HepG2 (cell line): ENCODE measurements around the gene COQ8A. TPM values are rescaled to one million over a fixed set of nuclear protein-coding genes. Genes with fewer than 3 reads are reported as not detected.

Experiments used
- CHD2 ChIP-seq: IDR thresholded peaks from 2 replicates; pipeline ENCODE4 v1.6.1; 2011; ENCODE audit warnings: low read depth, low read length, improper control_type of control experiment
- CTCF ChIP-seq: sonication (generic); formaldehyde crosslinking; IDR thresholded peaks from 2 replicates; pipeline ENCODE4 v1.5.0; 2020; ENCODE audit warnings: mild to moderate bottlenecking, missing genetic modification reagents, moderate library complexity
- ELF3 ChIP-seq: IDR thresholded peaks from 2 replicates; pipeline ENCODE4 v1.6.1; 2016; ENCODE audit warnings: missing genetic modification reagents, missing compliant biosample characterization
- HMGXB3 ChIP-seq: sonication (generic); formaldehyde crosslinking; IDR thresholded peaks from 2 replicates; pipeline ENCODE4 v1.4.0; 2020; ENCODE audit warnings: missing genetic modification reagents, borderline replicate concordance
- IKZF4 ChIP-seq: sonication (generic); formaldehyde crosslinking; IDR thresholded peaks from 2 replicates; pipeline ENCODE4 v1.5.1; 2020; ENCODE audit warnings: borderline replicate concordance, mild to moderate bottlenecking, low read depth, missing genetic modification reagents; ENCODE audit errors: not compliant biosample characterization
- JDP2 ChIP-seq: sonication (generic); formaldehyde crosslinking; IDR thresholded peaks from 2 replicates; pipeline ENCODE4 v1.8.1; 2022; ENCODE audit warnings: missing genetic modification reagents, borderline replicate concordance
- KLF16 ChIP-seq, 2 experiments: sonication (generic) in 1 of 2; formaldehyde crosslinking in 1 of 2; IDR thresholded peaks; 2 replicates each; pipeline versions ENCODE4 v1.6.1 to v1.8.0; 2016 to 2023; ENCODE audit warnings: missing genetic modification reagents in 2 of 2, missing compliant biosample characterization in 1 of 2
- MLXIP ChIP-seq: sonication (generic); formaldehyde crosslinking; IDR thresholded peaks from 2 replicates; pipeline ENCODE4 v1.9.0; 2021; ENCODE audit warnings: missing genetic modification reagents, borderline replicate concordance
- RNF219 ChIP-seq: sonication (generic); formaldehyde crosslinking; IDR thresholded peaks from 2 replicates; pipeline ENCODE4 v1.5.0; 2020; ENCODE audit warnings: mild to moderate bottlenecking, missing genetic modification reagents
- ZBTB25 ChIP-seq: IDR thresholded peaks from 2 replicates; pipeline ENCODE4 v1.6.1; 2018; ENCODE audit warnings: missing genetic modification reagents
- ZBTB38 ChIP-seq: sonication (generic); formaldehyde crosslinking; IDR thresholded peaks from 2 replicates; pipeline ENCODE4 v1.5.1; 2020; ENCODE audit warnings: mild to moderate bottlenecking, missing genetic modification reagents
- ZIK1 ChIP-seq: sonication (generic); formaldehyde crosslinking; IDR thresholded peaks from 2 replicates; pipeline ENCODE4 v1.5.0; 2020; ENCODE audit warnings: mild to moderate bottlenecking, low read depth, missing genetic modification reagents, borderline replicate concordance
- ZNF253 ChIP-seq: sonication (generic); formaldehyde crosslinking; IDR thresholded peaks from 2 replicates; pipeline ENCODE4 v1.8.0; 2022; ENCODE audit warnings: mild to moderate bottlenecking, missing genetic modification reagents, borderline replicate concordance
- ZNF496 ChIP-seq: sonication (generic); formaldehyde crosslinking; IDR thresholded peaks from 2 replicates; pipeline ENCODE4 v1.8.1; 2023; ENCODE audit warnings: mild to moderate bottlenecking, moderate library complexity, missing genetic modification reagents; ENCODE audit not compliant: insufficient replicate concordance
- ZNF768 ChIP-seq: sonication (generic); formaldehyde crosslinking; IDR thresholded peaks from 2 replicates; pipeline ENCODE4 v1.4.0; 2020; ENCODE audit warnings: missing genetic modification reagents
- polyA plus RNA-seq, 8 experiments: library from polyadenylated mRNA; depleted of rRNA in 3 of 8; stranded (reverse) in 7 of 8; unstranded in 1 of 8; fragments of >200 nt; fragmentation: Illumina TruSeq in 4 of 8; extraction: Trizol in 4 of 8; gene quantifications; 2 replicates each; pipeline versions ENCODE4 v1.2.1 to v1.2.3, GENCODE V29; 2011 to 2016; ENCODE audit warnings: low read depth in 4 of 8, missing spikeins in 1 of 8, mixed read lengths in 1 of 8; ENCODE audit not compliant: insufficient read depth in 1 of 8
- total RNA-seq, 5 experiments: library from RNA; depleted of rRNA; stranded (reverse); fragments of >200 nt; fragmentation: Illumina TruSeq; extraction: Trizol; gene quantifications; 2 replicates each; pipeline ENCODE4 v1.2.3, GENCODE V29; 2016; ENCODE audit warnings: low read depth in 1 of 5

The COQ8A gene
- total and polyA plus RNA-seq, 2 of the 13 experiments (the other 11 are each of a cell fraction or from before 2014, with no cell fraction given): 60.4 to 88.7 TPM

GRCh38 chr1:226945106-226945857 lies 5.2 kb downstream of the COQ8A start (continued):
- TF ChIP-seq ZNF496 (CRISPR knock-in tag): no peak
- no peak for TF ChIP-seq ZNF768
- 0 out of 2 replicates have a peak, but pooled peaks have one; percentile 43 for TF ChIP-seq ZIK1 (CRISPR knock-in tag)
- TF ChIP-seq CHD2: no peak
- TF ChIP-seq ZNF253: no peak
- peak; percentile 86 for TF ChIP-seq ZBTB38 (CRISPR knock-in tag)
- TF ChIP-seq IKZF4: no peak
- peak in 1 of 2 experiments; percentile 74; a peak in 2 of 4 replicates for TF ChIP-seq KLF16 (CRISPR knock-in tag; IDR thresholded peaks at IDR 0.05)
- TF ChIP-seq MLXIP (CRISPR knock-in tag): no peak
- peak; percentile 46 for TF ChIP-seq ELF3
- TF ChIP-seq ZBTB25 (CRISPR knock-in tag): no peak; the same call in 1 of the 2 replicates
- TF ChIP-seq JDP2 (CRISPR knock-in tag): no peak
- TF ChIP-seq RNF219 (CRISPR knock-in tag): no peak
- TF ChIP-seq CTCF: no peak
- no peak for TF ChIP-seq HMGXB3 (CRISPR knock-in tag)
